ENCODE data around the gene PDZD4.

GRCh38 chrX:153784325-153784967, 45.9 kb downstream of the PDZD4 start:
- peak; percentile 39; the same call in 1 of the 2 replicates for TF ChIP-seq GATA2 (IDR thresholded peaks at IDR 0.05; ENCODE audit: low read depth, low read length)
- TF ChIP-seq GATA3 (IDR thresholded peaks at IDR 0.05; ENCODE audit: low read depth, low read length) = no peak
